GM10847 (cell line): ENCODE data around the gene LRIT2.

Experiments used
- POLR2A ChIP-seq: IDR thresholded peaks from 2 replicates; pipeline ENCODE4 v1.6.1; 2011; ENCODE audit not compliant: insufficient read length; ENCODE audit errors: extremely low read depth

Gene LRIT2

DNA sequence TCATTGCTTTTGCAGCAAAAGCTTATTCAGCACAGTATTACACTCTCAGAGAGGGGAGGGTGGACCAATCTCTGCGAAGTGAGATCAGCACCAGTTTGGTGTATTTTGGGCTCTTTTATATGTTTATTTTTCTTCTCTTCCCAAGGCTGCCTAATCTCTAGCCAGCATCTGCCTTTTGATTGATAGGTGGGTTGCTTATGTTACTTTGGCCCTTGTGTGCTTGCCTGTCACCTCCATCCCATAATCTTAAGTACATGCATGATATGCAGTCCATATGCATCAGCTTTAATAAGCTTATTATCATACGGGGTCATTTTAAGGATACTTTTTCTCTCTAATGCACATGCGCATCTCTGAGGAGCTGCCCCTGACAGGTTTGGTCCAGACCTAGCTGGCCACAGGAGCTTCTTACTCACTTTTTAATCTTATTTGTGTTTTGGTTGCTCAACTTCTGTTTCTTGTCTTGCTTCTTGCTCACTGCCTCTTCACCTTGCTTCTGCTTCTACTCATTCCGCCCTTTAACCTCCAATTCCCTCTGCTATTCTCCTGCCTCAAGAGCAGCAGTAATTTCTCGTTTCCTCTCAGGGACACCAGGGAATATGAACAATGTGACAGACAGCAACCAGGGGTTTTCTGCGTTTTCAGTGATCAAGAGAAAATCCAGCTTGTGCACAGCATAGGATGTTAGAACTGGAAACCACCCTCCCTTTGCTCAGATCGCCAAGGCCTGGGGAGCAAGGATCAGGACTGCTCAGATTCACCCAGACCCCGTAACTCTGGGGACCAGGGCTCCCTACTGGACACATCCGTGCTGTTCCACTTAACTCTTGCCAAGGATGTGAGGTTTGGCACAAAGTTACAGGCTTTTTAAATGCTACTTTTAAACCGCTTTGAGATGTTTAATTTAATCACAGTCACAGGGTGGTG is 29.5 kb upstream of the LRIT2 start:
- TF ChIP-seq POLR2A, result no peak

DNA sequence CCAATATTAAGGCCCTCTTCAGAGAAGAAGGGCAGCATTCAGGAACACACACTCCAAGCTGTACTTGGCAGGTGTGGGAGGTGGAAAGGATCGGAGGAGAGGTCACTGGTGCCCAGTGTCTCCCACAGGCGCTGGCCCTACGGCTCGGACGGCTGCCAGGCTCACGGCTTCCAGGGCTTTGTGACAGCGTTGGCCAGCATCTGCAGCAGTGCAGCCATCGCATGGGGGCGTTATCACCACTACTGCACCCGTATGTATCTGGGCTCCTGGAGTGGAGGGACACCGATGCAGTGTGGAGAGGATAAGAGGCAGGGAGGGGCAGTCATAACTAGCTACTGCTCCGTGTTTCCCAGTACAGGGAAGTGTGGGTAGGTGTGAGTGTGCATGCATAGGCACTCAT is 23.4 kb upstream of the LRIT2 start:
- TF ChIP-seq POLR2A, result no peak

DNA sequence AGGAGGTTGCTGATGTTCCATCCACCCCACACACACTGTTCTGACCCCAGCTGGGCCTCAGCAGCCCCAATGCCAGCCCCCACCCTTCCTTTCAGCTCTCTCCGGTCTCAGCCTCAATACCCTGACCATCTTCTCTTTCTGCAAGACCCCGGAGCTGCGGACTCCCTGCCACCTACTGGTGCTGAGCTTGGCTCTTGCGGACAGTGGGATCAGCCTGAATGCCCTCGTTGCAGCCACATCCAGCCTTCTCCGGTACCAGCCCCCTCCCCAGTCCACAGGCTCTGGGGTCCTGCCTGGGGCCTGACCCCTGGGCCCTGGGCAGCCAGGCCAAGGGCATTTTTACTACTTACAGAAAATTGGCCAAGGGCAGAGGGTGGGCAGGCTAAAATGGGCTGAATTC is 22.2 kb upstream of the LRIT2 start:
- no peak for TF ChIP-seq POLR2A

DNA sequence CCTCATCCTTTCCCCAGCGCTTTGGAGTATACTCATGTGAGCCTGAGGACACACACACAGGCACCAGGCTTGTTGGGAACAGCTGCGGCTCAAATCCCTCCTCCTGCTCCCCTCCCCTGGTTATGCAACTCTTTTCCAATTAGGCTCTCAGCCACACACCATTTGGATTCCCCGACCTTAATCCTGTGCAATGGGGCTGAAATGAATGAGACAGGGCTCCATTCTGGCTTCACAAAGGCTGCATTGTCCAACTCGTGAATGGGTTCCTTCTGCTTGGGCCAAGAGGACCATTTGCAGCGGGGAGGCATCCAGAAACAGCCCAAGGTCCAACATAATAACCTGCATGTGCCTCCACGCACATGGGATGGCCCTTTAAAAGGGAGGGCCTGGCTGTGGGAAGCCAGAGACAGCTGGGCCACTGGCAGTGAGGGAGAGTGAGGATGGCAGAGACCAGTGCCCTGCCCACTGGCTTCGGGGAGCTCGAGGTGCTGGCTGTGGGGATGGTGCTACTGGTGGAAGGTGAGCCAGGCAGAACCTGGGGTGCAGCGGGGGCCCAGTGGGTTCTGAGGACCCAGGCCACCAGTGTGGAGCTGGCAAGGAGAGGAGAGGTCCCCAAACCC is 19.4 kb upstream of the LRIT2 start, which contains the start of gene RGR:
Gene RGR, plus strand, starts transcription at position 403 of the 620 bp plus-strand sequence. Its CDS starts 38 bp downstream, at position 441.
- no peak for TF ChIP-seq POLR2A

DNA sequence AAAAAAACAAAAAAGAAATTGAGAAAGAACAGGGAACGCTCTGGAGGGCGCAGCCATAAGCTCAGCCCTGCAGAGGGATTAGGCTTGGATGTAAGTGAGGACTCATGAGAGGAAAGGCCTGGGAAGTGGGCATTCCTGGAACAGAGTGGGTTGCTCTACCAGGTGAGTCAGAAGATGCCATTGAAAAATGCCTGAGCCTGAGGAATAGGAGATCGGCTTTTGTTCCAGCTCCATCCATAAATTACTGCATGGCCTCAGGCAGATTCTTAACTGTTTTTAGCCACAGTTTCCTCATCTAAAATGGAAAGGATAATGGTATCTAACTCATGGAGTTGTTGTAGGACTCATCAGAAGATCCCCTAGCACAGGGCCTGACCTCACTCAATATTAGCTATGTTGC is 18.4 kb upstream of the LRIT2 start:
- TF ChIP-seq POLR2A, result no peak

DNA sequence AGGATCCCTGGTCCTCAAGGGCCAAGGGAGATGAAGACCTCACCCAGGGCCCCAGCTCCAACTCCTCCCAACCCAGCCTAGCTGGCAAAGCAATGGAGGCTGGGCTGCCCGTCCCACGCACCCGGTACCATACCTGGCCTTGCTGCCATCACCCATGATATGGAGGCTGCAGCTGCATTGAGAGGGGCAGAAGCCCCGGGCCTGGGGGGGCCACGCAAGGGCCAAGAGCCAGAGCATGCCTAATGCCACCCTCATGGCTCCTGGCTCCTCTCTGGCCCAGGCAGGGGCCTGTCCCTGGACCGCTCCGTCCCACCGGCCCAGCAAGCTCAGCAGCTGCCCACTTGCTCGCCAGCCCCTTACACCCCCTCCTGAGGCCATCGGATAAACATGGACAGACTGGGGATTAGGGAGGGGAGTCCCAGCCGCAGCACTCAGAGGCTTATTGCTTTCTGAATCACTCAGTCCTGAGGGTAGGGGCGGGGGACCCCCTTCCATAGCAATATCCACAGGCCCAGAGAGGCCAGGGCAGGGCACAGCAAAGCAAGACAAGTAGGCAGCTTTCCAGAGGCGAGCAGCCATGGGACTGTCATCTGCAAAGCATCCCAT is 15.9 kb upstream of the LRIT2 start, which contains the start of gene LRIT1:
Gene LRIT1, minus strand, starts transcription at position 362 of the 606 bp plus-strand sequence. Its CDS starts 107 bp downstream, at position 255.
- no peak for TF ChIP-seq POLR2A

DNA sequence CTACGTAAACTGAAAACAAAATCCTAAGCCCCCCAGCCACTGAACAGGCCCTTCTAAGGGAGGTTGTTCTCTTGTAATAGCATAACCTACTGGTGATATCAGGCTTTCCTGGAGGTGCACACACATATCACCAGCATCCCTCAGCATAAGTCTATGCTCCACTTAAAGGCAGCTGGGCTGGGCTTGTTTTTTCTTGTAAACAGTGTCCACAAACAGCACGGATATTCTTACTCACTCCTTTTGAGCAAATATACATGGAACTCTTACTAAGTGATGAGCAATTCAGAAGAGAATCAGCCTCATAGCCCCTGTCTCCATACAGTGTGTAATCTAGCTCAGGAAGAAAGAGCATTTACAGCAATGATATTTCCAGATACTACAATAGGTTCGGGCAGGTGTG is 13.6 kb upstream of the LRIT2 start:
- TF ChIP-seq POLR2A, result no peak

DNA sequence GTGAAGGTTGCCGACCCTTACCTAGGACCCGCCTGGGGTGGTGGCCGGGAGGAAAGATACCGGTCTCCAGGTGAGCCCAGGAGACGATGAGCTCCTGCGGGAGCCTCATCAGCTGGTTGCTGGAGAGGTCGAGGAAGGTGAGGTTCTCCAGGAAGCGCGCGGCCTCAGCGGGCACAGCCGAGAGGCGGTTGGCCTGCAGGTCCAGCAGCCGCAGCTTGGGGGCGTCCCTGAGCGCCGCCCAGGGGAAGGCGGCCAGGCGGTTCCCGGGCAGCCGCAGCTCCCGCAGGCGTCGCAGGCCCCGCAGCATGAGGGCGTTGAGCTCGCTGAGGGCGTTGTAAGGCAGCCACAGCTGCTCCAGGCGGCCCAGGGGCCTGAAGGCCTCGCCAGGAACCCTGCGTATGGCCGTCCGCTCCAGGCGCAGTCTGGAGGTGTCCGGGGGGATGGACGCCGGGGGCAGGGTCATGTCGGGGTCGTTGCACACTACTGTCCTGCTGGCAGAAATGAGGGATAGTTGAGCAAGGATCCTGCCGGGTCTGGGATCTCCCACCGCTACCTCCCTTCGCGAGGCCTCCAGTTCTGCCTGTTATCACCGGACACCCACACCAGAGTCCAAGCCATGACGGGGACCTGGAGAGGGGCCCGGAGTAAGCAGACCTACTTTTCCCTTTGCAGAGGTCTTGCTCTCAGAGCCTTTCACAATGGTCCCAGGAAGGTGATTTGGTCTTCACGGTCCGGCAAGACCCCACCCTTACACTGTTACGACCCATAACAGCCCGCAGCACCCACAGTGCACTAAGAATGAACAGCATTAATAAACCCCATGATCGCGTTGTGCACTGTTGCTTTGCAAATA is 12.1 kb upstream of the LRIT2 start:
- no peak for TF ChIP-seq POLR2A

DNA sequence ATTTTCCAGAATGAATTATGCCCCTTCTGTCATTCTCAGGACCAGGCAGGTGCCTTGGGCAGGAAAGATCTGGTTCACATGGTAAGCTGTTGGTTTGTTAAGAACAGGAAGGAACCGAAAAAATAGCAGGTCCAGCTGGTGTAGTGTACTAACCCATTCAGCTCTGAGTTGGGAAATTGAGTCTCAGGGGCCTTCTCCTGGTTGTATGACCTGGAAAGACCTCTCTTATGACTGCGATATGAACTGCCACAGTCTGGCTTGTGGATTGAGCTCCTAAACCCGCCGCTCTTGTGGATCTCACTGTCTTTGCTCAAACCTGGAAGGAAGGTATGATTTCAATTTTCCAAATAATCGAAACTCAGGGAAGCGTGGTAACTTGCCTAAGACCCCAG is 11.5 kb upstream of the LRIT2 start:
- TF ChIP-seq POLR2A, result no peak

DNA sequence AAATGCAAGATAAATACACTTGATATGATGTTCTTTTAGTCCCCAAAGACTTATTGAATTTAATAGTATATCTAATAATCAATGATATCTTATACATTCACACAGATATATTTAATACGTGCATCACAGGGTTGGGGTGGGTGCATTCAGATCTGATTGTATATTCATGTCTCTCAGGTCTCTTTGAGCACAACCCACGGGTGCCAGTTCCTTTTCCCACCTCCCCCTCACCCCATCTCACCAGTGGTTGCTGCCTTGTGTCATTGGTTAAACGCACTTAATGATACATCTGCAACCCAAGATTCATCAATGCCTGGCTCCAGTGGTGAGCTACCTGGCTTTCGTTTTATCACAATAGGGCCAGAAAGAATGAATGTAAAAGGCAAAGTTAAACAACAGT is 9.8 kb upstream of the LRIT2 start:
- TF ChIP-seq POLR2A, result no peak

DNA sequence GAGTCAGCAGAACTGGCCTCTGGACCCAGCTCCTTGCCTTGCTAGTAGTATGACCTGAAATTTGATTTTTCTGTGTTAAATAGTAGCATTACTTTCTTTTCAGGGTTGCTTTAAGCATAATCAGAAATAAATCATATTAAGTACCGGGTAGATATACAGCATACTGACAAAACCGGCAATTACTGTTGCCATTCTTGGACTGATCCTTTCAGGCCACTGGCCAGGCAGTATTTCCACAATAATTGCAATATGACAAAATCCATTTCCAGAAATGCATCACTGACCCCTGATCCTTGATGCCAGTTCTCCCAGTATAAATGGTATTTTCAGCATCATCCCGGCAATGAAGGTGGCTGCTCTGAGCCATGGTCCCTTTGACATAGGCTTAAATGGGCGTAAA is 9.1 kb upstream of the LRIT2 start:
- TF ChIP-seq POLR2A, result no peak

DNA sequence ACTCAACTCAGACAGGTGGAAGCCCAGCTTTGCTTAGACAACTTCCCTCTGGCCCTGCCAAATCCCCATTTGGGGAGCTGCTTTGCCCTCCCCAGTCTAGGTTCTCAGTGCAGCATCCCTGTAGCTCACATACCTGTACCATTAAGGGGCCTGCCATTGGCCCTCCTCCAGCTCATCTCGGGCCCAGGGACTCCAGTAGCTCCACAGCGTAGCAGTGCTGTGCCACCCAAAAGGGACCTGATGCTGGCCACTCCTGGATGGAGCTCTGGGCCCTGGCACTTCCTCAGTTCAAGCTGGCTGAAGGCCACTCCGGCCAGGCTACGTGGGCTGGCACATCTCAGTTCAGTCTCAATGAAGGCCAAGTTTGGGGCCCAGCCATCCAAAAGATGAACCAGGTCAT is 8.6 kb upstream of the LRIT2 start:
- no peak for TF ChIP-seq POLR2A

DNA sequence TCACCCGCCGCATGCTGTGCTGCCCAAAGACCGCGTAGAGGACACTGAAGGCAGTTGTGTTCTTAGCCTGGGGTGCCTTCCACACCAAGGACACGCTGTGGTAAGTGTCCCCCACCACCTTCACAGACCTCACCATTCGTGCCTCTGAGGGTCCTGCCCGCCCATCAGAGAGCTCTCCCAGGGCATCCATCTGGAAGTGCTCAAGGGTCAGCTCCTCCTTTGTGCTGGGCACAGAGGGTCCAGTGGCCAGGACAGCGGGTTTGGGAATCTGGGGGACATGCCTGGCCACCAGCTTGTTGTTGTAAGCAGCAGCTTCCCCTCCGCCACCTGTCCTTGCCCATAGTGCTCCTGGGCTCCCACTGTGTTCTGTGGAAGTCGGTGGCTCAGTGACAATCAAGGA is 7.0 kb upstream of the LRIT2 start:
- TF ChIP-seq POLR2A, result no peak

DNA sequence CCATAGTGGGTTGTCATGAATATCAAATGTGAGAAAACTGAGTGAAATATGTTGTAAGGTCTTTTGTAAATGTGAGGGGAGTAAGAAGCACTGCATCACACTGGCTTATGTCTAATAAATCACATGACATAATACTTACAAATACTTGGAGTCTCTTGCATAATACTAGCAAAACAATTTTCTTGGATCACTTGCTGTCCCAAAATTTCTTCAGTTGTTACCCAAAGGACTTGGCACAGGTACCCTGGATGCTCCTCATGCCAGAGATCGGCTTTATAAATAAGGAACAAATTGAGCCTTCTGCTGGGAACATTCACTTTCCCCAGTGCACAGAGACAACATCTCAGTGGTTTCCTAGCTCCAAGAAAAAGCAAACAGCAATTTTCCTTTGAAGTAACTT is 5.0 kb upstream of the LRIT2 start:
- no peak for TF ChIP-seq POLR2A

DNA sequence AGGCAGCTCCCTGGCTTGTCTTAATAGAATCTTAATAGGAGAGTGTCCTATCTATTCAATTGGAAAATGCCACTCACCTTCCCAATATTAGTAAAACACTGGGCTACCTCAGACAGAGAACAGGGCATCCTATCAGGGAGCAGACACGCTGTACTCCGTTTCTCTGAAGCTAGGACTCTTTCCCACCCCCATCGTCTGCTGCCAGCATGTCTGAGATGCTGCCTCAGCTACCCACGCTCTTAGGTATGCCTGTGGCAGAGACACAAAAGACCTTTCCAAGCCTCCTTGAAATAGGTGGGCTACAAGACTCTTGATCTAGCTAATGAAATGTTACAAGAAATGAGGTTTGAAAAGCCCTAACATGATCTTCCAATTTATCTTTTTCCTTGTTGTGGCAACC is 2.5 kb upstream of the LRIT2 start:
- TF ChIP-seq POLR2A, result no peak

DNA sequence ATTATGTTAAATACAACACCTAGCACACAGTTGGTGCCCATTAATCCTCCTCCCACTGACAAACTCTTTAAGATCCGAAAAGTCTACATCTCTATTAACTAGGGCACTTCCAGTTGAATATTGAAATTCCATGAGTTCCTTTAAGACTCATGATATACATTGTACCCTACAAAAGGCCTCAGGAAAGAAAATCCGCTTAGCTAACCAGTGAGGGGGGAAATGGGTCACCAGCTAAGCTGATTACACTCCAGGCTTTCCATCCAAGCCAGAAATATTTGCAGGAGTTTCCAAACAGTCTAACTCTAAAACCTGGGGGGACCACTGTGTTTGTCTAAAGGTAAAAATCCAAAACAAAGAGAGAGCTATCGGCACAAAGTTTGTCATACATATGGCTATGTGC is 1.3 kb upstream of the LRIT2 start:
- no peak for TF ChIP-seq POLR2A
